Endodermal cell (in vitro differentiated cells): ENCODE data around the gene KLRG1. TPM values are rescaled to one million over a fixed set of nuclear protein-coding genes. Genes with fewer than 3 reads are reported as not detected.

Experiments used
- DNase-seq: peaks from one replicate; pipeline ENCODE4 v3.0.0-alpha.2; 2017
- H3K27ac ChIP-seq: 2 replicates; pipeline ENCODE4 v1.5.1; 2013; ENCODE audit warnings: mild to moderate bottlenecking, low read depth, low read length, moderate library complexity
- H3K27me3 ChIP-seq: 2 replicates; pipeline ENCODE4 v1.6.1; 2013; ENCODE audit warnings: mild to moderate bottlenecking, low read length, moderate library complexity; ENCODE audit not compliant: insufficient read depth, control insufficient read depth, poor library complexity, severe bottlenecking
- H3K36me3 ChIP-seq: 2 replicates; pipeline ENCODE4 v1.7.0; 2013; ENCODE audit warnings: mild to moderate bottlenecking, low read length, moderate library complexity; ENCODE audit not compliant: control insufficient read depth, insufficient read depth
- H3K4me1 ChIP-seq: one replicate; pipeline ENCODE4 v1.7.0; 2013; ENCODE audit warnings: low read length; ENCODE audit not compliant: control insufficient read depth, insufficient read depth
- H3K4me3 ChIP-seq: 2 replicates; pipeline ENCODE4 v1.5.1; 2013; ENCODE audit warnings: mild to moderate bottlenecking, low read length, moderate library complexity
- H3K9ac ChIP-seq: 2 replicates; pipeline ENCODE4 v1.6.1; 2013; ENCODE audit warnings: mild to moderate bottlenecking, low read length, moderate library complexity; ENCODE audit not compliant: poor library complexity, severe bottlenecking; ENCODE audit errors: extremely low read depth
- H3K9me3 ChIP-seq: 2 replicates; pipeline ENCODE4 v1.6.1; 2013; ENCODE audit warnings: mild to moderate bottlenecking, low read length, moderate library complexity; ENCODE audit not compliant: control insufficient read depth
- H3K27ac Mint-ChIP-seq: 2 replicates; pipeline ENCODE4 v1.8.0; 2020; ENCODE audit warnings: mixed read lengths
- H3K27me3 Mint-ChIP-seq: 2 replicates; pipeline ENCODE4 v1.8.0; 2021; ENCODE audit warnings: mild to moderate bottlenecking, mixed read lengths; ENCODE audit not compliant: insufficient read depth
- H3K36me3 Mint-ChIP-seq: 2 replicates; pipeline ENCODE4 v1.8.0; 2020; ENCODE audit warnings: low read depth, mixed read lengths
- H3K4me1 Mint-ChIP-seq: 2 replicates; pipeline ENCODE4 v1.8.0; 2020; ENCODE audit warnings: mixed read lengths
- H3K4me3 Mint-ChIP-seq: 2 replicates; pipeline ENCODE4 v1.8.0; 2020; ENCODE audit warnings: mild to moderate bottlenecking, moderate library complexity, mixed read lengths
- H3K9me3 Mint-ChIP-seq: 2 replicates; pipeline ENCODE4 v1.8.0; 2020; ENCODE audit warnings: mild to moderate bottlenecking, mixed read lengths
- WGBS, 2 experiments: methylation state at CpG; one replicate each; pipeline versions ENCODE4 v1.1.5 to v1.1.7; 2013; ENCODE audit warnings: missing lambda C conversion rate in 2 of 2, mixed read lengths in 1 of 2; ENCODE audit not compliant: insufficient coverage in 1 of 2, insufficient read length in 1 of 2; 5-methylcytosine and 5-hydroxymethylcytosine counted together
- total RNA-seq, 2 donors: library from RNA; stranded (reverse); fragmentation: NEBNext Ultra II Directional in 1 of 2; extraction: Animal tissue kit (Norgen Biotek cat#: 25700) in 1 of 2; gene quantifications; 2 replicates in 1 of 2; 3 replicates in 1 of 2; pipeline ENCODE4 v1.2.1, GENCODE V29; 2021
- TF ChIP-seq, protein P1 (sequence below): fragments of 200-600 bp; sonication (generic); conservative IDR thresholded peaks from 2 replicates; pipeline ENCODE4 v1.5.0; 2021; ENCODE audit warnings: antibody characterized with exemption, mild to moderate bottlenecking

KLRG1 gene
- total RNA-seq, 2 donors from 2014 or later: 3.1 TPM

DNA sequence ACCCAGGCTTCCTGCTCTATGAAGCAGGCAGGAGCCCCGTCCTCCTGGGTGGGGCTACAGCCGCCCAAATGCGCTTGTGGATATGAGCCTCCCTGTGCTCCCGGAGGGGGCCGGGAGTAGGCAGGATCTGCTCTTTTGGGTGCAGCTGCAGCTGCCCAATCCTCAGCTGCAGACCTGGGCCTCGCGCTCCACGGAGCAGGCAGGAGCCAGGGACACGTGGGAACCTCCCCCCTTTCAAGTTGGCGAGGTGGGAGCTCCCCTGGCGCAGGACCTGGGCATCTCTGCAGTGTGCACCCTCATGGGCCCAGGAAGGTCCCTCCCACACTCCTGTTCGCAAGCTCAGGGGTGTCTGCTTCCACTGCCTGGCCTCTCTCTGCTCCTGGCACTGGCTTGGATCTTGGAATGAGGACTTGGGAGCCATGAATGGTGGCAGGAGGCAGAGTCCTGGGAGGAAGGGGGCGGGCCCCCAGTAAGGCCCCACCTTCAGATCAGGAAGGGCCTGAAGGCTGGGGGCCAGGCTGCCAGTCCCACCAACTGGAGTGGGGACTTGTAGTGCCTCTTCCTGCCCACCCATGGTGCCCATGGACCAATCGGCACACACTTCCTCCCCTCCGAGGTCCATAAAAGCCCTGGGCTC, 61.3 kb downstream of the KLRG1 start:
- 91% methylated on average over 7 to 15 of the region's 15 CpGs for WGBS, 2 experiments

DNA sequence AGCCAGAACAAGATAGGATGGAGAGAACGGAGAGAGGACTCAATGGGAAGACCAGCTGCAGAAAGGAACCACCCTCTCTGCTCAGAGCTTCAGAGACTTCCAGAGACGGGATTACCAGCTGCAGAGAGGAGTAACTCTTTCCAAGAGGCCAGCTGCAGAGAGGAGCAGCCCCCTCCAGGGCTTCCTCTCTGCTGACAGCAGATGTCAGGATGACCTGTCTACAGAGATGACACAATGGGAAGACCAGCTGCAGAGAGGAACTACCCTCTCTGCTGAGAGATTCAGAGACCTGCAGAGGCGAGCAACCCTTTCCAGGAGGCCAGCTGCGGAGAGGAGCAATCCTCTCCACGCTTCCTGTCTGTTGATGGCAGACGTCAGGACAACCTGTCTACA, 61.8 kb downstream of the KLRG1 start:
- no peak overlapping the region for H3K4me3 Mint-ChIP-seq
- no peaks in the 10 kb centered on the region for H3K36me3 ChIP-seq

More for the DNA sequence above, 61.3 kb downstream of the KLRG1 start:
- peaks cover 3% of the 10 kb centered on the region for H3K9me3 Mint-ChIP-seq
- Histone ChIP-seq H3K9ac (no peak overlapping the region), H3K4me1 (no peaks in the 10 kb centered on the region), H3K27ac (no peak overlapping the region), H3K27me3 (no peaks in the 10 kb centered on the region), H3K36me3 (no peaks in the 10 kb centered on the region), H3K4me3 (no peak overlapping the region), H3K9me3 (no peaks in the 10 kb centered on the region)
- H3K36me3 Mint-ChIP-seq: no peaks in the 10 kb centered on the region
- no peaks in the 10 kb centered on the region for H3K27me3 Mint-ChIP-seq
- TF ChIP-seq, protein P1, sequence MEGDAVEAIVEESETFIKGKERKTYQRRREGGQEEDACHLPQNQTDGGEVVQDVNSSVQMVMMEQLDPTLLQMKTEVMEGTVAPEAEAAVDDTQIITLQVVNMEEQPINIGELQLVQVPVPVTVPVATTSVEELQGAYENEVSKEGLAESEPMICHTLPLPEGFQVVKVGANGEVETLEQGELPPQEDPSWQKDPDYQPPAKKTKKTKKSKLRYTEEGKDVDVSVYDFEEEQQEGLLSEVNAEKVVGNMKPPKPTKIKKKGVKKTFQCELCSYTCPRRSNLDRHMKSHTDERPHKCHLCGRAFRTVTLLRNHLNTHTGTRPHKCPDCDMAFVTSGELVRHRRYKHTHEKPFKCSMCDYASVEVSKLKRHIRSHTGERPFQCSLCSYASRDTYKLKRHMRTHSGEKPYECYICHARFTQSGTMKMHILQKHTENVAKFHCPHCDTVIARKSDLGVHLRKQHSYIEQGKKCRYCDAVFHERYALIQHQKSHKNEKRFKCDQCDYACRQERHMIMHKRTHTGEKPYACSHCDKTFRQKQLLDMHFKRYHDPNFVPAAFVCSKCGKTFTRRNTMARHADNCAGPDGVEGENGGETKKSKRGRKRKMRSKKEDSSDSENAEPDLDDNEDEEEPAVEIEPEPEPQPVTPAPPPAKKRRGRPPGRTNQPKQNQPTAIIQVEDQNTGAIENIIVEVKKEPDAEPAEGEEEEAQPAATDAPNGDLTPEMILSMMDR: no peak
- H3K27ac Mint-ChIP-seq: no peak overlapping the region
- no peak overlapping the region for H3K4me3 Mint-ChIP-seq
- H3K4me1 Mint-ChIP-seq: peaks cover 2% of the 10 kb centered on the region
- no peak for DNase-seq

DNA sequence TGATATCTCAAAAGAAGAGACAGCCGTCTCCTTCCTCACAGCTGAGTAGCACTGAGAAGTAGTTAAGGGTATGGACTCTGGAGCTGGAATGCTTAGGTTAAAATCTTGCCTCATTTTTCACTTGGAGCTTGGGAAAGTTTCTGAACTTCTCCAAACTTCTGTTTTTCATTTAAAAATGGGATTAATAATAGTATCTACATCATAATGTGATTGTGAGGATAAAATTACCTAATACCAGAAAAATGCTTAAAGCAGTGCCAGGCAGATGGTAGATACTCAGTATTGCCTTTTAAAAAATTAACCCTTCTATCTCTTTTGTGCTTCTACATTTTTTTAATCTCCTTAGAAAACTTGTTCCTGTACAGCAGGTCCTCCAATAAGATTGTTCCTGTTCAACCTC, 63.3 kb downstream of the KLRG1 start:
- Histone ChIP-seq H3K9me3 (no peaks in the 10 kb centered on the region), H3K27ac (no peak overlapping the region), H3K9ac (no peak overlapping the region), H3K4me1 (no peaks in the 10 kb centered on the region), H3K36me3 (no peaks in the 10 kb centered on the region), H3K4me3 (no peak overlapping the region), H3K27me3 (no peaks in the 10 kb centered on the region)
- Mint-ChIP-seq H3K36me3 (no peaks in the 10 kb centered on the region), H3K27me3 (no peaks in the 10 kb centered on the region), H3K9me3 (no peaks in the 10 kb centered on the region), H3K4me3 (no peak overlapping the region), H3K4me1 (peaks cover 6% of the 10 kb centered on the region), H3K27ac (no peak overlapping the region)
- DNase-seq: no peak
- whole genome bisulfite sequencing, 2 experiments: 100% methylated on average over 1 of the region's 1 CpG; no CpG with 5 or more reads in 1 of the 2 experiments
- TF ChIP-seq, protein P1: no peak

More for the DNA sequence above, 61.8 kb downstream of the KLRG1 start:
- Mint-ChIP-seq H3K36me3 (no peaks in the 10 kb centered on the region), H3K4me1 (peaks cover 6% of the 10 kb centered on the region), H3K27me3 (no peaks in the 10 kb centered on the region), H3K9me3 (no peaks in the 10 kb centered on the region), H3K27ac (no peak overlapping the region)
- Histone ChIP-seq H3K4me1 (no peaks in the 10 kb centered on the region), H3K4me3 (no peak overlapping the region), H3K9me3 (no peaks in the 10 kb centered on the region), H3K27me3 (no peaks in the 10 kb centered on the region), H3K9ac (no peak overlapping the region), H3K27ac (no peak overlapping the region)
- TF ChIP-seq, protein P1: no peak
- no peak for DNase-seq
- 94 to 97% methylated on average over 6 of the region's 6 CpGs for WGBS, 2 experiments

Other genes with a start within 250 kb of the KLRG1 start
- 10 to 100 TPM in 1 of 2 donors, 1 to 10 TPM in 1; 7.1 to 11.6 TPM for gene A2ML1, start 166.9 kb upstream of the KLRG1 start, total RNA-seq
- gene PHC1, start 75.0 kb upstream of the KLRG1 start, total RNA-seq: 100 to 1,000 TPM; 100 to 538 TPM
- gene M6PR, start 39.9 kb upstream of the KLRG1 start, total RNA-seq: 100 to 1,000 TPM; 116 to 255 TPM
- under 1 TPM in 1 of 2 donors, not detected in 1; 0.66 TPM for gene A2M, start 126.4 kb downstream of the KLRG1 start, total RNA-seq
- gene PZP, start 218.8 kb downstream of the KLRG1 start, total RNA-seq: 1 to 10 TPM in 1 of 2 donors, not detected in 1; 1.3 TPM